HepG2 (cell line): ENCODE data around the gene RANGRF. TPM values are rescaled to one million over a fixed set of nuclear protein-coding genes. Genes with fewer than 3 reads are reported as not detected.

Experiments
- CEBPZ ChIP-seq: IDR thresholded peaks from 2 replicates; pipeline ENCODE4 v1.6.1; 2012; ENCODE audit warnings: low read length, improper control_type of control experiment
- HINFP ChIP-seq: sonication (generic); formaldehyde crosslinking; IDR thresholded peaks from 2 replicates; pipeline ENCODE4 v1.4.0; 2020; ENCODE audit warnings: low read depth, mild to moderate bottlenecking, missing genetic modification reagents
- HIVEP1 ChIP-seq: sonication (generic); formaldehyde crosslinking; IDR thresholded peaks from 2 replicates; pipeline ENCODE4 v1.4.0; 2020; ENCODE audit warnings: mild to moderate bottlenecking, missing genetic modification reagents
- HMGXB4 ChIP-seq, 2 experiments: sonication (generic) in 1 of 2; formaldehyde crosslinking in 1 of 2; IDR thresholded peaks; 2 replicates each; pipeline versions ENCODE4 v1.4.0 to v1.6.1; 2018 to 2020; ENCODE audit warnings: missing genetic modification reagents in 2 of 2, borderline replicate concordance in 1 of 2, low read depth in 1 of 2, mild to moderate bottlenecking in 1 of 2, missing biosample characterization in 1 of 2
- JUND ChIP-seq: sonication (generic); formaldehyde crosslinking; IDR thresholded peaks from 2 replicates; pipeline ENCODE4 v1.8.0; 2022; ENCODE audit warnings: mild to moderate bottlenecking, missing genetic modification reagents
- KAT7 ChIP-seq: IDR thresholded peaks from 2 replicates; pipeline ENCODE4 v1.6.1; 2018; ENCODE audit warnings: borderline replicate concordance, missing compliant biosample characterization
- MAX ChIP-seq: IDR thresholded peaks from 2 replicates; pipeline ENCODE4 v1.6.1; 2012; ENCODE audit warnings: inconsistent platforms
- NFKB2 ChIP-seq: sonication (generic); formaldehyde crosslinking; IDR thresholded peaks from 2 replicates; pipeline ENCODE4 v1.4.0; 2020; ENCODE audit warnings: missing genetic modification reagents, borderline replicate concordance
- STAG1 ChIP-seq: sonication (generic); formaldehyde crosslinking; IDR thresholded peaks from 2 replicates; pipeline ENCODE4 v1.4.0; 2020; ENCODE audit warnings: missing genetic modification reagents
- ZFX ChIP-seq: sonication (generic); formaldehyde crosslinking; IDR thresholded peaks from 2 replicates; pipeline ENCODE4 v1.4.0; 2020; ENCODE audit warnings: mild to moderate bottlenecking, low read depth, missing genetic modification reagents, moderate library complexity
- ZNF407 ChIP-seq: sonication (generic); formaldehyde crosslinking; IDR thresholded peaks from one replicate; pipeline ENCODE4 v1.5.1; 2020; ENCODE audit warnings: mild to moderate bottlenecking, missing genetic modification reagents; ENCODE audit errors: not compliant biosample characterization
- polyA plus RNA-seq, 8 experiments: library from polyadenylated mRNA; depleted of rRNA in 3 of 8; stranded (reverse) in 7 of 8; unstranded in 1 of 8; fragments of >200 nt; fragmentation: Illumina TruSeq in 4 of 8; extraction: Trizol in 4 of 8; gene quantifications; 2 replicates each; pipeline versions ENCODE4 v1.2.1 to v1.2.3, GENCODE V29; 2011 to 2016; ENCODE audit warnings: low read depth in 4 of 8, missing spikeins in 1 of 8, mixed read lengths in 1 of 8; ENCODE audit not compliant: insufficient read depth in 1 of 8
- total RNA-seq, 5 experiments: library from RNA; depleted of rRNA; stranded (reverse); fragments of >200 nt; fragmentation: Illumina TruSeq; extraction: Trizol; gene quantifications; 2 replicates each; pipeline ENCODE4 v1.2.3, GENCODE V29; 2016; ENCODE audit warnings: low read depth in 1 of 5

Gene RANGRF
- total and polyA plus RNA-seq, 2 of the 13 experiments (the other 11 are each of a cell fraction or from before 2014, with no cell fraction given): 18.6 to 40.7 TPM

- TF ChIP-seq CEBPZ (no peak), HINFP (CRISPR knock-in tag) (no peak; the same call in 1 of the 2 replicates), ZNF407 (CRISPR knock-in tag) (no peak), JUND (no peak), STAG1 (CRISPR knock-in tag) (peak; percentile 23; the same call in 1 of the 2 replicates), ZFX (CRISPR knock-in tag) (peak; percentile 14; the same call in 1 of the 2 replicates), NFKB2 (CRISPR knock-in tag) (peak; percentile 48; the same call in 1 of the 2 replicates), HIVEP1 (CRISPR knock-in tag) (0 out of 2 replicates have a peak, but pooled peaks have one; percentile 48), KAT7 (CRISPR knock-in tag) (no peak), MAX (peak; percentile 45), HMGXB4 (CRISPR knock-in tag; IDR thresholded peaks at IDR 0.05; ENCODE audit: borderline replicate concordance in 1 of 2, low read depth in 1 of 2) (0 out of 4 replicates have a peak, but pooled peaks of 1 of the 2 experiments have one; percentile 49)
Observed at GRCh38 chr17:8326511-8327302, 38.2 kb downstream of the RANGRF start (continued).
